Nephron (organoid): ENCODE results near the gene ANGPTL8.

Experiments
- H3K27ac Mint-ChIP-seq, 3 experiments: 2 replicates each; pipeline ENCODE4 v1.8.0; 2020; ENCODE audit warnings: mixed read lengths in 3 of 3, mild to moderate bottlenecking in 2 of 3, moderate library complexity in 1 of 3
- H3K27me3 Mint-ChIP-seq: 2 replicates; pipeline ENCODE4 v1.8.0; 2021; ENCODE audit warnings: low read depth, mild to moderate bottlenecking, moderate library complexity, mixed read lengths
- H3K36me3 Mint-ChIP-seq: 2 replicates; pipeline ENCODE4 v1.8.0; 2020; ENCODE audit warnings: low read depth, mixed read lengths
- H3K4me1 Mint-ChIP-seq: 2 replicates; pipeline ENCODE4 v1.8.0; 2020; ENCODE audit warnings: mixed read lengths
- H3K4me3 Mint-ChIP-seq, 3 experiments: 2 replicates each; pipeline ENCODE4 v1.8.0; 2020; ENCODE audit warnings: mild to moderate bottlenecking in 3 of 3, mixed read lengths in 3 of 3, moderate library complexity in 2 of 3
- H3K9me3 Mint-ChIP-seq: 2 replicates; pipeline ENCODE4 v1.8.0; 2020; ENCODE audit warnings: mixed read lengths
- CTCF ChIP-seq, 3 experiments: fragments of 200-600 bp; sonication (generic); IDR thresholded peaks; one replicate each; pipeline ENCODE4 v1.5.0; 2021; ENCODE audit warnings: antibody characterized with exemption in 3 of 3; ENCODE audit not compliant: unreplicated experiment in 3 of 3

The ANGPTL8 gene

GRCh38 chr19:11267316-11268085 lies 28.1 kb downstream of the ANGPTL8 start:
- peaks cover 11% of the 10 kb centered on the region for H3K4me1 Mint-ChIP-seq
- peak overlapping the region in 2 of 3 experiments; percentile 33 to 51 for H3K4me3 Mint-ChIP-seq
- no peaks in the 10 kb centered on the region for H3K36me3 Mint-ChIP-seq
- H3K27me3 Mint-ChIP-seq: peaks cover 7% of the 10 kb centered on the region
- H3K9me3 Mint-ChIP-seq: peaks cover 2% of the 10 kb centered on the region
- no peak for TF ChIP-seq CTCF (IDR thresholded peaks at IDR 0.05; ENCODE audit: unreplicated experiment in 3 of 3)
- H3K27ac Mint-ChIP-seq: peak overlapping the region; percentile 65 to 73 (median 72)

- H3K4me1 Mint-ChIP-seq: peaks cover 11% of the 10 kb centered on the region
- H3K4me3 Mint-ChIP-seq: peak overlapping the region in 1 of 3 experiments; percentile 20
- peaks cover 7% of the 10 kb centered on the region for H3K27me3 Mint-ChIP-seq
- no peaks in the 10 kb centered on the region for H3K36me3 Mint-ChIP-seq
- peaks cover 2% of the 10 kb centered on the region for H3K9me3 Mint-ChIP-seq
- peak overlapping the region; percentile 65 to 84 (median 81) for H3K27ac Mint-ChIP-seq
- TF ChIP-seq CTCF (IDR thresholded peaks at IDR 0.05; ENCODE audit: unreplicated experiment in 3 of 3): no peak
These were observed 29.4 kb downstream of the ANGPTL8 start for GRCh38 chr19:11268783-11269267.

GRCh38 chr19:11269408-11269807 lies 30.0 kb downstream of the ANGPTL8 start:
- no peak for TF ChIP-seq CTCF (IDR thresholded peaks at IDR 0.05; ENCODE audit: unreplicated experiment in 3 of 3)
- Mint-ChIP-seq H3K9me3 (peaks cover 2% of the 10 kb centered on the region), H3K36me3 (no peaks in the 10 kb centered on the region), H3K4me3 (peak overlapping the region in 1 of 3 experiments; percentile 3), H3K4me1 (peaks cover 11% of the 10 kb centered on the region), H3K27me3 (peaks cover 7% of the 10 kb centered on the region), H3K27ac (peak overlapping the region; percentile 65 to 84 (median 79))

GRCh38 chr19:11273296-11273695 lies 33.9 kb downstream of the ANGPTL8 start:
- no peak for TF ChIP-seq CTCF (IDR thresholded peaks at IDR 0.05; ENCODE audit: unreplicated experiment in 3 of 3)
- peaks cover 3% of the 10 kb centered on the region for H3K36me3 Mint-ChIP-seq
- H3K4me1 Mint-ChIP-seq: peaks cover 17% of the 10 kb centered on the region
- peaks cover 3% of the 10 kb centered on the region for H3K27me3 Mint-ChIP-seq
- peaks cover 4% of the 10 kb centered on the region for H3K9me3 Mint-ChIP-seq
- H3K27ac Mint-ChIP-seq: no peak overlapping the region
- no peak overlapping the region for H3K4me3 Mint-ChIP-seq

GRCh38 chr19:11273989-11274388 lies 34.6 kb downstream of the ANGPTL8 start:
- Mint-ChIP-seq H3K9me3 (peaks cover 4% of the 10 kb centered on the region), H3K4me1 (peaks cover 12% of the 10 kb centered on the region), H3K27ac (no peak overlapping the region), H3K27me3 (peaks cover 3% of the 10 kb centered on the region), H3K4me3 (no peak overlapping the region), H3K36me3 (peaks cover 3% of the 10 kb centered on the region)
- TF ChIP-seq CTCF (IDR thresholded peaks at IDR 0.05; ENCODE audit: unreplicated experiment in 3 of 3): no peak
